Amygdala (tissue), 56 donors: ENCODE data around the gene PHKB.
A peak's percentile ranks its signal among the peaks of the same experiment; 100 is the strongest.
"Not testable (repeated sequence)": the region's sequence is repeated elsewhere in the genome, so short reads cannot be mapped to it uniquely, and the experiment has no call there.

Experiments
- DNase-seq, 56 donors: peaks; one replicate each; lab custom pipeline; 2025; lab: John Stamatoyannopoulos, UW

Gene PHKB

GRCh38 chr16:47460711-47461597 is at the start of gene PHKB, which contains the start of gene ITFG1:
PHKB (plus strand) TSS chr16:47461331; CDS start chr16:47461351, 20 bp downstream.
ITFG1 (minus strand) TSS chr16:47461063; CDS start chr16:47461045, 18 bp downstream.
- DNase-seq, result peak; percentile 41 to 94 (median 80)

GRCh38 chr16:47413041-47413440 is 48.1 kb upstream of the PHKB start:
- no peak for DNase-seq

GRCh38 chr16:47416869-47417268 is 44.3 kb upstream of the PHKB start:
- no peak for DNase-seq

- DNase-seq, result no peak
Measured at GRCh38 chr16:47424846-47425245, 36.3 kb upstream of the PHKB start.

GRCh38 chr16:47426806-47427205 is 34.3 kb upstream of the PHKB start:
- DNase-seq, result peak in 8 of 56 donors; percentile 5 to 36 (median 22)

GRCh38 chr16:47431960-47432359 is 29.2 kb upstream of the PHKB start:
- DNase-seq, result no peak

- not testable (repeated sequence) for DNase-seq
Measured at GRCh38 chr16:47434274-47434673, 26.9 kb upstream of the PHKB start.

- not testable (repeated sequence) for DNase-seq
Measured at GRCh38 chr16:47440066-47440465, 21.1 kb upstream of the PHKB start.

GRCh38 chr16:47442884-47443283 is 18.2 kb upstream of the PHKB start:
- not testable (repeated sequence) for DNase-seq

GRCh38 chr16:47446431-47446830 is 14.7 kb upstream of the PHKB start:
- DNase-seq, result no peak

GRCh38 chr16:47448830-47449575 is 12.1 kb upstream of the PHKB start:
- DNase-seq, result no peak

GRCh38 chr16:47449788-47450187 is 11.3 kb upstream of the PHKB start:
- no peak for DNase-seq

- no peak for DNase-seq
Measured at GRCh38 chr16:47458331-47458730, 2.8 kb upstream of the PHKB start.

GRCh38 chr16:47459603-47460002 is 1.5 kb upstream of the PHKB start:
- no peak for DNase-seq

GRCh38 chr16:47460359-47460710 is 796 bp upstream of the PHKB start:
- DNase-seq, result no peak

GRCh38 chr16:47461598-47462266 is 601 bp downstream of the PHKB start:
- peak in 10 of 56 donors; percentile 11 to 64 (median 38) for DNase-seq

GRCh38 chr16:47463771-47464624 is 2.9 kb downstream of the PHKB start:
- peak in 6 of 56 donors; percentile 0 to 27 (median 9) for DNase-seq

GRCh38 chr16:47465919-47466630 is 4.9 kb downstream of the PHKB start:
- no peak for DNase-seq

GRCh38 chr16:47467501-47467900 is 6.4 kb downstream of the PHKB start:
- DNase-seq, result no peak
